Esophagus muscularis mucosa (tissue), 4 donors: Measurements from ENCODE around the gene TBRG1. TPM values are rescaled to one million over a fixed set of nuclear protein-coding genes. Genes with fewer than 3 reads are reported as not detected.
A peak's percentile ranks its signal among the peaks of the same experiment; 100 is the strongest.

Experiments
- DNase-seq: peaks from one replicate; pipeline ENCODE4 v3.0.0-alpha.2; 2017; ENCODE audit errors: extremely low spot score
- H3K27ac ChIP-seq, 4 donors: fragments of 200-600 bp; sonication (generic); replicated peaks in 1 of 4; 1 replicate in 3 of 4; 2 replicates in 1 of 4; pipeline ENCODE4 v1.5.1; 2016 to 2019; ENCODE audit warnings: mild to moderate bottlenecking in 1 of 4
- H3K27me3 ChIP-seq, 4 donors: fragments of 200-600 bp; sonication (generic); one replicate each; pipeline versions ENCODE4 v1.5.1 to v1.6.0; 2016 to 2019
- H3K36me3 ChIP-seq, 4 donors: fragments of 200-600 bp; sonication (generic); one replicate each; pipeline ENCODE4 v1.5.1; 2016 to 2019
- H3K4me1 ChIP-seq, 4 donors: fragments of 200-600 bp; sonication (generic); one replicate each; pipeline ENCODE4 v1.5.1; 2016 to 2019
- H3K4me3 ChIP-seq, 4 donors: fragments of 200-600 bp; sonication (generic); 1 replicate in 2 of 4; 2 replicates in 2 of 4; pipeline ENCODE4 v1.5.1; 2016 to 2019; ENCODE audit warnings: mild to moderate bottlenecking in 4 of 4, moderate library complexity in 1 of 4
- H3K9me3 ChIP-seq, 4 donors: fragments of 200-600 bp; sonication (generic); 1 replicate in 3 of 4; 2 replicates in 1 of 4; pipeline ENCODE4 v1.5.1; 2016 to 2019
- CTCF ChIP-seq, 3 experiments: fragments of 200-600 bp in 2 of 3; fragments of 450-650 bp in 1 of 3; sonication (generic) in 2 of 3; IDR thresholded peaks; one replicate each; pipeline ENCODE4 v1.5.1; 2017 to 2019; ENCODE audit warnings: antibody characterized with exemption in 3 of 3, mild to moderate bottlenecking in 2 of 3, moderate library complexity in 1 of 3
- EP300 ChIP-seq: sonication (generic); formaldehyde crosslinking; IDR thresholded peaks from one replicate; pipeline ENCODE4 v1.6.1; 2017; ENCODE audit warnings: antibody characterized with exemption
- POLR2A ChIP-seq: fragments of 450-650 bp; IDR thresholded peaks from one replicate; pipeline ENCODE4 v1.6.1; 2017; ENCODE audit warnings: antibody characterized with exemption, moderate library complexity, mild to moderate bottlenecking, low read depth
- POLR2AphosphoS5 ChIP-seq, 2 donors: sonication (generic); formaldehyde crosslinking; IDR thresholded peaks; one replicate each; pipeline ENCODE4 v1.6.1; 2017; ENCODE audit warnings: antibody characterized with exemption in 2 of 2
- WGBS: methylation state at CpG from one replicate; pipeline ENCODE4 v1.1.5; 2018; 5-methylcytosine and 5-hydroxymethylcytosine counted together
- intact Hi-C: fragments of 100-400 bp; cut with DNase I; formaldehyde crosslinking; loops from one replicate; pipeline ENCODE4 v1.15.1; 2023
- total RNA-seq, 4 donors: library from RNA; depleted of rRNA; stranded (reverse); fragments of >200 nt; gene quantifications; one replicate each; pipeline versions ENCODE4 v1.1.0 to v1.2.1, GENCODE V29; 2016

The TBRG1 gene
- total RNA-seq, 4 donors from 2014 or later: 32.0 to 50.9 (median 35.8) TPM

GRCh38 chr11:124643605-124644425 is 21.2 kb downstream of the TBRG1 start:
- TF ChIP-seq CTCF (IDR thresholded peaks at IDR 0.05): no peak
- TF ChIP-seq EP300: no peak
- no peak for TF ChIP-seq POLR2AphosphoS5 (IDR thresholded peaks at IDR 0.05)
- no peak for TF ChIP-seq POLR2A
- no peaks in the 10 kb centered on the region for H3K9me3 ChIP-seq
- peaks cover 0 to 10% (median 10%) of the 10 kb centered on the region in 4 donors for H3K4me1 ChIP-seq
- no peaks in the 10 kb centered on the region for H3K27me3 ChIP-seq
- WGBS: 29% methylated on average over 3 of the region's 3 CpGs
- intact Hi-C loops: no loop called here
- DNase-seq: no peak
- H3K4me3 ChIP-seq: no peak overlapping the region
- H3K27ac ChIP-seq: no peak overlapping the region
- H3K36me3 ChIP-seq: peaks cover 5 to 36% (median 19%) of the 10 kb centered on the region in 4 donors

- TF ChIP-seq EP300: no peak
- peak; percentile 71 to 75 (median 73) for TF ChIP-seq CTCF (IDR thresholded peaks at IDR 0.05)
- H3K4me3 ChIP-seq: peak overlapping the region; percentile 17 to 38 (median 24)
- no peak overlapping the region for H3K27ac ChIP-seq
- DNase-seq: no peak
- H3K27me3 ChIP-seq: no peaks in the 10 kb centered on the region
- peaks cover 0 to 10% (median 10%) of the 10 kb centered on the region in 4 donors for H3K4me1 ChIP-seq
- intact Hi-C loops: no loop called here
- H3K36me3 ChIP-seq: peaks cover 10 to 34% (median 18%) of the 10 kb centered on the region in 4 donors
- no peaks in the 10 kb centered on the region for H3K9me3 ChIP-seq
- 23% methylated on average over 16 of the region's 16 CpGs for WGBS
Measured at GRCh38 chr11:124644426-124645280, 22.0 kb downstream of the TBRG1 start.

- no peak for TF ChIP-seq CTCF (IDR thresholded peaks at IDR 0.05)
- TF ChIP-seq EP300: no peak
- no peak for TF ChIP-seq POLR2A
- no peak for TF ChIP-seq POLR2AphosphoS5 (IDR thresholded peaks at IDR 0.05)
- intact Hi-C loops: no loop called here
- Histone ChIP-seq H3K4me1 (peaks cover 0 to 10% (median 10%) of the 10 kb centered on the region in 4 donors), H3K36me3 (peaks cover 14 to 40% (median 17%) of the 10 kb centered on the region in 4 donors), H3K27me3 (no peaks in the 10 kb centered on the region), H3K4me3 (no peak overlapping the region), H3K27ac (no peak overlapping the region), H3K9me3 (no peaks in the 10 kb centered on the region)
- WGBS: 74% methylated on average over 3 of the region's 3 CpGs
- no peak for DNase-seq
Measured at GRCh38 chr11:124646148-124646547, 23.5 kb downstream of the TBRG1 start.

GRCh38 chr11:124648610-124649009 is 25.9 kb downstream of the TBRG1 start:
- no peaks in the 10 kb centered on the region for H3K27me3 ChIP-seq
- H3K4me1 ChIP-seq: peaks cover 0 to 10% (median 10%) of the 10 kb centered on the region in 4 donors
- H3K9me3 ChIP-seq: no peaks in the 10 kb centered on the region
- H3K27ac ChIP-seq: no peak overlapping the region
- WGBS: 73% methylated on average over 6 of the region's 6 CpGs
- H3K4me3 ChIP-seq: no peak overlapping the region
- TF ChIP-seq POLR2A: no peak
- peaks cover 17 to 64% (median 25%) of the 10 kb centered on the region in 4 donors for H3K36me3 ChIP-seq
- intact Hi-C loops: no loop called here
- DNase-seq: no peak
